OCI-LY3 (cell line): ENCODE data around the gene RPL9.
A peak's percentile ranks its signal among the peaks of the same experiment; 100 is the strongest.

Experiments used
- H2AFZ ChIP-seq: fragments of 200-600, 300-600 bp; shearing (Covaris generic); 2 replicates; pipeline ENCODE4 v1.6.0; 2014; ENCODE audit warnings: antibody characterized with exemption, low read depth, low read length
- H3K27ac ChIP-seq: fragments of 200-600, 300-600 bp; sonication (generic); 2 replicates; pipeline ENCODE4 v1.5.1; 2014; ENCODE audit warnings: mild to moderate bottlenecking, low read length, moderate library complexity, mixed read lengths
- H3K27me3 ChIP-seq: fragments of 200-600, 300-600 bp; sonication (generic); 2 replicates; pipeline ENCODE4 v1.6.1; 2014; ENCODE audit warnings: low read depth, low read length, mixed read lengths
- H3K36me3 ChIP-seq: fragments of 200-600, 300-600 bp; sonication (generic); replicated peaks from 2 replicates; pipeline ENCODE3; 2014; ENCODE audit warnings: low read depth, low read length, mixed read lengths
- H3K4me1 ChIP-seq: fragments of 300-600, 200-600 bp; sonication (generic); 2 replicates; pipeline ENCODE4 v1.6.1; 2014; ENCODE audit warnings: low read length, mixed read lengths
- H3K4me2 ChIP-seq: fragments of 200-600, 300-600 bp; sonication (generic); 2 replicates; pipeline ENCODE4 v1.6.1; 2014; ENCODE audit warnings: low read length, mixed read lengths
- H3K4me3 ChIP-seq: fragments of 300-600, 200-600 bp; sonication (generic); 2 replicates; pipeline ENCODE4 v1.5.1; 2014; ENCODE audit warnings: antibody characterized with exemption, mild to moderate bottlenecking, low read length, moderate library complexity
- H3K79me2 ChIP-seq: fragments of 300-600, 200-600 bp; shearing (Covaris generic); 2 replicates; pipeline ENCODE4 v1.6.1; 2014; ENCODE audit warnings: mild to moderate bottlenecking, low read length, mixed read lengths
- H3K9ac ChIP-seq: fragments of 300-600, 200-600 bp; shearing (Covaris generic); 2 replicates; pipeline ENCODE4 v1.6.0; 2014; ENCODE audit warnings: mild to moderate bottlenecking, low read length, moderate library complexity
- H3K9me3 ChIP-seq: fragments of 200-600, 300-600 bp; shearing (Covaris generic); 2 replicates; pipeline ENCODE4 v1.6.1; 2014; ENCODE audit warnings: low read length, mixed read lengths; ENCODE audit not compliant: insufficient read depth
- H4K20me1 ChIP-seq: fragments of 200-600, 300-600 bp; sonication (generic); 2 replicates; pipeline ENCODE4 v1.6.1; 2016; ENCODE audit warnings: low read length, mixed read lengths; ENCODE audit not compliant: insufficient read depth
- CTCF ChIP-seq: fragments of 200-600, 300-600 bp; sonication (generic); IDR thresholded peaks from 2 replicates; pipeline ENCODE4 v1.5.1; 2014; ENCODE audit warnings: antibody characterized with exemption, low read length, low read depth
- EZH2phosphoT487 ChIP-seq: fragments of 200-600 bp; shearing (Covaris generic); IDR thresholded peaks from 2 replicates; pipeline ENCODE4 v1.6.1; 2018; ENCODE audit warnings: antibody characterized with exemption, mixed run types, low read depth

Gene RPL9

GRCh38 chr4:39480251-39480650 is 21.5 kb upstream of the RPL9 start:
- no peak overlapping the region for H3K9ac ChIP-seq
- peaks cover 5% of the 10 kb centered on the region for H3K36me3 ChIP-seq
- TF ChIP-seq EZH2phosphoT487 (no peak), CTCF (no peak)
- no peak overlapping the region for H3K27ac ChIP-seq
- H3K4me1 ChIP-seq: no peaks in the 10 kb centered on the region
- H2AFZ ChIP-seq: no peak overlapping the region
- no peak overlapping the region for H3K4me3 ChIP-seq
- no peaks in the 10 kb centered on the region for H3K79me2 ChIP-seq
- no peaks in the 10 kb centered on the region for H3K9me3 ChIP-seq
- no peaks in the 10 kb centered on the region for H4K20me1 ChIP-seq
- H3K4me2 ChIP-seq: no peak overlapping the region
- no peaks in the 10 kb centered on the region for H3K27me3 ChIP-seq

GRCh38 chr4:39476187-39476895 is 17.6 kb upstream of the RPL9 start:
- TF ChIP-seq EZH2phosphoT487: no peak
- TF ChIP-seq CTCF: no peak
- Histone ChIP-seq H3K36me3 (peaks cover 21% of the 10 kb centered on the region), H3K27ac (no peak overlapping the region), H3K9ac (no peak overlapping the region), H3K4me3 (no peak overlapping the region), H3K9me3 (no peaks in the 10 kb centered on the region), H3K4me1 (no peaks in the 10 kb centered on the region), H2AFZ (no peak overlapping the region), H3K4me2 (no peak overlapping the region), H3K79me2 (no peaks in the 10 kb centered on the region), H3K27me3 (no peaks in the 10 kb centered on the region), H4K20me1 (no peaks in the 10 kb centered on the region)

GRCh38 chr4:39472396-39472795 is 13.7 kb upstream of the RPL9 start:
- Histone ChIP-seq H4K20me1 (no peaks in the 10 kb centered on the region), H3K9ac (no peak overlapping the region), H3K27me3 (no peaks in the 10 kb centered on the region), H3K4me2 (no peak overlapping the region), H2AFZ (no peak overlapping the region), H3K9me3 (no peaks in the 10 kb centered on the region), H3K4me3 (no peak overlapping the region), H3K27ac (no peak overlapping the region), H3K79me2 (no peaks in the 10 kb centered on the region), H3K4me1 (peaks cover 12% of the 10 kb centered on the region), H3K36me3 (peaks cover 31% of the 10 kb centered on the region)
- TF ChIP-seq EZH2phosphoT487: no peak

GRCh38 chr4:39470402-39470801 is 11.7 kb upstream of the RPL9 start:
- H3K4me2 ChIP-seq: peak overlapping the region; percentile 73; the same call in 1 of the 2 replicates
- H3K36me3 ChIP-seq: peaks cover 28% of the 10 kb centered on the region
- peak overlapping the region; percentile 84; the same call in 1 of the 2 replicates for H3K27ac ChIP-seq

More at GRCh38 chr4:39470402-39470801, 11.7 kb upstream of the RPL9 start:
- Histone ChIP-seq H3K4me1 (peaks cover 13% of the 10 kb centered on the region), H2AFZ (no peak overlapping the region), H3K4me3 (no peak overlapping the region), H3K27me3 (no peaks in the 10 kb centered on the region), H4K20me1 (no peaks in the 10 kb centered on the region), H3K79me2 (no peaks in the 10 kb centered on the region), H3K9ac (no peak overlapping the region), H3K9me3 (no peaks in the 10 kb centered on the region)
- TF ChIP-seq EZH2phosphoT487 (no peak), CTCF (no peak)
